ENCODE results near the gene TAOK3. TPM values are rescaled to one million over a fixed set of nuclear protein-coding genes. Genes with fewer than 3 reads are reported as not detected.
"Not testable (repeated sequence)": the region's sequence is repeated elsewhere in the genome, so short reads cannot be mapped to it uniquely, and the experiment has no call there.

TAOK3 gene
- total RNA-seq, 1 donor from 2014 or later, result 10.4 TPM

DNA sequence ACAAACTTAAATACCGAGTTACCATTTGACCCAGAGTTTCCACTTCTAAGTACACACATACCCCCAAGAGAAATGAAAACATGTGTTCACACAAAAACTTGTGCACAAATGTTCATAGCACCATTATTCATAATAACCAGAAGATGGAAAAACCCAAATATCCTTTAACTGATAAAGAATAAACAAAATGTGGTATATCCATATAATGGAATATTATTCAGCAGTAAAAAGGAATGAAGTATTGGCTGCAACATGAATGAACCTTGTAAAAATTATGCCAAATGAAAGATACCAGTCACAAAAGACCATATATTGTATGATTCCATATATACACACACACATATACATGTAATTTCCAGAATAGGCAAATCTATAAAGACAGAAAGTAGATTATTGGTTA lies 116.4 kb downstream of the TAOK3 start:
- H3K4me3 ChIP-seq (ENCODE audit: low read depth, low read length), result no peak overlapping the region
- DNase-seq (ENCODE audit: low read depth), result no peak
- TF ChIP-seq CTCF (conservative IDR thresholded peaks at IDR 0.05; ENCODE audit: low read depth, low read length), result no peak

DNA sequence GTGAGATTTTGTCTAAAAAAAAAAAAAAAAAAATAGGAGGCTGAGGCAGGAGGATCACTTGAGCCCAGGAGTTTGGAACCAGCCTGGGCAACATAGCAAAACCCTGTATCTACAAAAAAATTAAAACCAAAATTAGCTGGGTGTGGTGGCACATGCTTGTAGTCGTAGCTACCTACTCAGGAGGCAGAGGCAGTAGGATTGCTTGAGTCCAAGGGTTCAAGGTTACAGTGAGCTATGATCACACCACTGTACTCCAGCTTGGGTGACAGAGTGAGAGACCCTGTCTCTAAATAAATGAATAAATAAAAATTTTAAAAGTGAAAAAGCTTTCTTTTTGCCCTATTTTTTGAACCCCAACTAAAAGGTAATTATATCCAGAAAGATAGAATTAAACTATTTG lies 123.2 kb downstream of the TAOK3 start:
- TF ChIP-seq CTCF (conservative IDR thresholded peaks at IDR 0.05; ENCODE audit: low read depth, low read length), result no peak
- no peak overlapping the region for H3K4me3 ChIP-seq (ENCODE audit: low read depth, low read length)
- no peak for DNase-seq (ENCODE audit: low read depth)

DNA sequence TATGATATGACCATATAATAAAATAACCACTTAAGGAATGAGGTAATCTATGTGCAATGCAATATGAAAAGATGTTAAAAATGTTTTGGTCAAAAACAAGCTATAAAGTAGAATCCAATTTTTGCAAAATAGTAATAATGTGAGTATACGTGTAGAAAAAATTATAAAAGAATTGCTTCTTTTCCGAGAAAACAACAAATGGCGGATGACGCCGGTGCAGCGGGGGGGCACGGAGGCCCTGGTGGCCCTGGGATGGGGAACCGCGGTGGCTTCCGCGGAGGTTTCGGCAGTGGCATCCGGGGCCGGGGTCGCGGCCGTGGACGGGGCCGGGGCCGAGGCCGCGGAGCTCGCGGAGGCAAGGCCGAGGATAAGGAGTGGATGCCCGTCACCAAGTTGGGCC lies 126.8 kb downstream of the TAOK3 start:
- not testable (repeated sequence) for H3K4me3 ChIP-seq (ENCODE audit: low read depth, low read length); DNase-seq (ENCODE audit: low read depth)

GRCh38 chr12:118238888-118239287 lies 133.8 kb downstream of the TAOK3 start:
- no peak for TF ChIP-seq CTCF (conservative IDR thresholded peaks at IDR 0.05; ENCODE audit: low read depth, low read length)
- DNase-seq (ENCODE audit: low read depth), result no peak
- no peak overlapping the region for H3K4me3 ChIP-seq (ENCODE audit: low read depth, low read length)

GRCh38 chr12:118237908-118238307 lies 134.8 kb downstream of the TAOK3 start:
- no peak overlapping the region for H3K4me3 ChIP-seq (ENCODE audit: low read depth, low read length)
- no peak for DNase-seq (ENCODE audit: low read depth)

GRCh38 chr12:118237052-118237665 lies 135.5 kb downstream of the TAOK3 start:
- TF ChIP-seq CTCF (conservative IDR thresholded peaks at IDR 0.05; ENCODE audit: low read depth, low read length), result no peak
- H3K4me3 ChIP-seq (ENCODE audit: low read depth, low read length), result no peak overlapping the region
- no peak for DNase-seq (ENCODE audit: low read depth)

More at GRCh38 chr12:118237908-118238307, 134.8 kb downstream of the TAOK3 start:
- no peak for TF ChIP-seq CTCF (conservative IDR thresholded peaks at IDR 0.05; ENCODE audit: low read depth, low read length)

GRCh38 chr12:118220702-118221101 lies 152.0 kb downstream of the TAOK3 start:
- DNase-seq (ENCODE audit: low read depth), result no peak
- no peak overlapping the region for H3K4me3 ChIP-seq (ENCODE audit: low read depth, low read length)
- no peak for TF ChIP-seq CTCF (conservative IDR thresholded peaks at IDR 0.05; ENCODE audit: low read depth, low read length)

All from epithelial cell of proximal tubule (primary cell).